VCaP (cell line): Measurements from ENCODE around the gene RAD51B.
A peak's percentile ranks its signal among the peaks of the same experiment; 100 is the strongest.

Experiments used
- H3K27ac ChIP-seq: fragments of 450-650 bp; 2 replicates; pipeline ENCODE4 v1.5.1; 2017
- TF ChIP-seq, protein P1 (sequence below): fragments of 450-650 bp; conservative IDR thresholded peaks from 2 replicates; pipeline ENCODE4 v1.5.1; 2017; ENCODE audit warnings: mild to moderate bottlenecking, moderate library complexity

RAD51B gene

DNA sequence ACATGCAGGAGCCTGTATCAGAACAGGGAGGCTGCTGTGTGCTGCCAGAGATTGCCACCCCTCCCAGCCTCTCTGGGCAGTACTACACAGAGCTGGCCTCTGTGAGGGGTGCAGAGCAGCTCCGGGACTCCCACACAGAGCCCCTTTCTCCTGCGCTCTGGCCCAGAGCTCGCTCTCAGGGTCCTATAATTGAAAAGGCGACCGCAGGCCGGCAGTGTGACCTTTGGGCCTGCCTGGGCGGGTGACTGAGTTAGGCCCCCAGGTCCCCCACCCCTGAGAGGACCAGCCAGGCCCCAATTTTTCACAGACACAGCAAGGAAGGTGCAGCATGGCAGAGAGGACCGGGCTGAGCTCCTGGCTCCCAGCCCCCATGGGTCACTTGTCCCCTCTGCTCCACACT is 836.9 kb downstream of the RAD51B start:
- H3K27ac ChIP-seq, result no peak overlapping the region
- TF ChIP-seq, protein P1, sequence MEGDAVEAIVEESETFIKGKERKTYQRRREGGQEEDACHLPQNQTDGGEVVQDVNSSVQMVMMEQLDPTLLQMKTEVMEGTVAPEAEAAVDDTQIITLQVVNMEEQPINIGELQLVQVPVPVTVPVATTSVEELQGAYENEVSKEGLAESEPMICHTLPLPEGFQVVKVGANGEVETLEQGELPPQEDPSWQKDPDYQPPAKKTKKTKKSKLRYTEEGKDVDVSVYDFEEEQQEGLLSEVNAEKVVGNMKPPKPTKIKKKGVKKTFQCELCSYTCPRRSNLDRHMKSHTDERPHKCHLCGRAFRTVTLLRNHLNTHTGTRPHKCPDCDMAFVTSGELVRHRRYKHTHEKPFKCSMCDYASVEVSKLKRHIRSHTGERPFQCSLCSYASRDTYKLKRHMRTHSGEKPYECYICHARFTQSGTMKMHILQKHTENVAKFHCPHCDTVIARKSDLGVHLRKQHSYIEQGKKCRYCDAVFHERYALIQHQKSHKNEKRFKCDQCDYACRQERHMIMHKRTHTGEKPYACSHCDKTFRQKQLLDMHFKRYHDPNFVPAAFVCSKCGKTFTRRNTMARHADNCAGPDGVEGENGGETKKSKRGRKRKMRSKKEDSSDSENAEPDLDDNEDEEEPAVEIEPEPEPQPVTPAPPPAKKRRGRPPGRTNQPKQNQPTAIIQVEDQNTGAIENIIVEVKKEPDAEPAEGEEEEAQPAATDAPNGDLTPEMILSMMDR, result no peak

DNA sequence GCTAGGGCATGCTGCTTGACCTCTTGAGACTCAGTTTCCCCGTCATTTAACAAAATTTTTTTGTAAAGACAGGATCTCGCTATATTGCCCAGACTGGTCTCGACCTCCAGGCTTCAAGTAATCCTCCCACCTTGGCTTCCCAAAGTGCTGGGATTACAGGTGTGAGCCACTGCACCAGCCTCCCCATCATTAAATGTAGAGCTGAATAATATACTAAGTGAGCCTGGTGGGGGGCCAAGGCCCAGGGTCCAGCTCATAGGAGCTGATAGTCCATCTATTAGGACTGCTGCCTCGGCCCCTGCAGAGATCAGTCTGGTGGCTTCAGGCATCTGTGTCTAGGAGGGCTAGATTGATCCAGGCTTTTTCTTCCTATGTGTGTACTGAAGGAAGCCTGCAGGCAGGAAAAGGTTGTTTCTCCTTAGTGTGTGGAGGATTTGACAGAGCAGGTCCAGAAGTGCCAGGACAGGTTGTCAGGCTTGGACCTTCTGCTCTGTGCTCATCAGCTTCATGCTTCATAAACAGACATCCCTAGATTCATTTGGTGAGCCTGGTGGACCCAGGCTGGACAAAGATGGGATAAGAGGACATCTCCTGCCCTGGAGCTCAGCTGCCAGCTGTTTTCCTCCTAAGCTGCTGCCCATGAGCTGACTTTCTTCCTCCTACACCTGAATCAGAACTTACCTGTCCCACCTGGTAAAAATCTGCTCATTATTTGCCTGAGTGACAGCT is 837.9 kb downstream of the RAD51B start:
- no peak overlapping the region for H3K27ac ChIP-seq
- TF ChIP-seq, protein P1, result no peak

DNA sequence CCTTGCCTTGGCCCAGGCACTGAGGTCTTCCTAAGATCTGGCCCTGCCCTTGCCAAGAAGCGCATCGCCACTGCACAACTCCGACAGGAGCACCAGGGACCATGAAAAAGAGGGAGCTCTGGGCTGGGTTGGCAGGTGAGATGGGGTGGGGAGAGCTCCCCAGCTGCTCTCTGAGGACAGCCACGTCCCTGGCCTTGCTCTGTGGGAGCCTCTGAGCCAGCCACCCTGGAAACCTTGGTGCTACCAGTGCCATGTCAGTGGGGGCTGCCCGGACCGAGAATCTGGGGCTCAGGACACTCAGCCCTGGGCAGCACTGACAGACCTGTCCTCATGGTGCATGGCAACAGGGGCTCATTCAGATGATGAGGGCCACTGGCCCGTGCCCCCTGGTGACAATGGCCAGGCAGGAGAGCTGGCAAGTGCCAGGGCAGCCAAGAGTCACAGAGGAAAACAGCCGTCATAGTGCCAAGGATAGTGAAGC is 838.5 kb downstream of the RAD51B start:
- TF ChIP-seq, protein P1, result no peak
- no peak overlapping the region for H3K27ac ChIP-seq

DNA sequence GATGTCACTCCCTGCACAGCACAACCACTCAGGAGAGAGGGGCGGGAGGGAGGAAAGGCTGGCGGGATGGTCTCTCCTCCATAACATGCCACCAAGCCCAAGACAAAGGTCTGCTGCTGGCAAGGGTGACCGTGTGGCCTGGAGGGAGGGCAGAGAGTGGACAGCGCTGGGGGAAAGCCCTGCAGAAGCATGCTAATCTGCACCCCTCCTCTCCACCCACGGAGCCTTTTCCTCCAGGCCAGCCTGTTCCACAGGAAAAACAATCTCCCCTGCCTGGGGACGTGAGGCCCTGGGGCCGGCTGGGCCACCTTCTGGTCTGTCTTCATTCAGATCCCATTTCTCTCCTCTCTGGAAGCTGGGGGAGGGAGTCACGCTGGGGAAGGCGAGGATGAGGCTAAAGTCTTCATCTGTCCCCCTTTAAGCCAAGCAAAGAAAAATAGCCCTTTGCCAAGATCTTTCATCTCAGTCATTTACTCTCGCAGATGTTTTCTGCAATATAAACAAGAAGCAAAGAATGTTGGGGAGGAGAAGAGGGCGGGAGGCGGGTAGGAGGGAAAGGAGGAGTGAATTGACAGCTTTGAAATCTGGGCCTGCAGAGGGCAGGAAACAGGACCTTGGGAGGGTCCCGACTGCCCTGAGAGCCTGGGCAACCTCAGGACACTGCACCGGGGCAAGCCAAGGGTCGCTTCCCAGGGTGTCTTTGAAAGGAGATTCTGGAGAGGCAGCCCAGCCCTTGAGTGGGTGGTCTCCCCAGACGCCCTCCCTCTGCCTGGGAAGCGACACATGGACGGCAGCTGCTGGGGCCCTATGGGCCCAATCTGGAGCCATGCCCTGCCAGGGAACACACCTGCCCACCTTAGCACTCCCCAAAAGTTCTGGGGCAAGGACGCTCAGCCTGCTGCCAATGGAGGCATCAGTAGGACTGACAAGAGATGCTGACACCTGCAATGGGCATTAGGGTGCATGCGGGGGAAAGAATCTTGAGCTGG is 839.7 kb downstream of the RAD51B start:
- TF ChIP-seq, protein P1, result no peak
- peak overlapping the region; percentile 22; the same call in 1 of the 2 replicates for H3K27ac ChIP-seq

DNA sequence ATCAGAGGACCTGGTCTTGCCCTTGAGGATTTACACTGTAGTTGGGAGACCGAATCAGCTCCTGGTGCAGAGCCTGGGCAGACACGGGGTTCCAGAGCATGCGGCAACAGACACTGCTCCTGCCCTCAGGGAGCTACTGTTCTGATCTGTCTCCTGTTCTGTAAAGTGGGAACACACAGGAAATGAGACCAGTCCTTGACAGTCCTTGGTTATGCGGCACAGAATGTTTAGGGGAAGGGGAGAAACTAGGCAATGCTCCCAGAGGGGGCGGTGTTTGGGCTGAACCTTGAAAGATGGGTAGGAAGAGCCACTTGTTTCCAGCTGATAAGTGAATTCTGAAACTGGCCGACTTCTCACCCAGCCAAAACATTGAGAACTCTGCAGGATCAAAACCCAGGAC is 840.9 kb downstream of the RAD51B start:
- TF ChIP-seq, protein P1, result no peak

DNA sequence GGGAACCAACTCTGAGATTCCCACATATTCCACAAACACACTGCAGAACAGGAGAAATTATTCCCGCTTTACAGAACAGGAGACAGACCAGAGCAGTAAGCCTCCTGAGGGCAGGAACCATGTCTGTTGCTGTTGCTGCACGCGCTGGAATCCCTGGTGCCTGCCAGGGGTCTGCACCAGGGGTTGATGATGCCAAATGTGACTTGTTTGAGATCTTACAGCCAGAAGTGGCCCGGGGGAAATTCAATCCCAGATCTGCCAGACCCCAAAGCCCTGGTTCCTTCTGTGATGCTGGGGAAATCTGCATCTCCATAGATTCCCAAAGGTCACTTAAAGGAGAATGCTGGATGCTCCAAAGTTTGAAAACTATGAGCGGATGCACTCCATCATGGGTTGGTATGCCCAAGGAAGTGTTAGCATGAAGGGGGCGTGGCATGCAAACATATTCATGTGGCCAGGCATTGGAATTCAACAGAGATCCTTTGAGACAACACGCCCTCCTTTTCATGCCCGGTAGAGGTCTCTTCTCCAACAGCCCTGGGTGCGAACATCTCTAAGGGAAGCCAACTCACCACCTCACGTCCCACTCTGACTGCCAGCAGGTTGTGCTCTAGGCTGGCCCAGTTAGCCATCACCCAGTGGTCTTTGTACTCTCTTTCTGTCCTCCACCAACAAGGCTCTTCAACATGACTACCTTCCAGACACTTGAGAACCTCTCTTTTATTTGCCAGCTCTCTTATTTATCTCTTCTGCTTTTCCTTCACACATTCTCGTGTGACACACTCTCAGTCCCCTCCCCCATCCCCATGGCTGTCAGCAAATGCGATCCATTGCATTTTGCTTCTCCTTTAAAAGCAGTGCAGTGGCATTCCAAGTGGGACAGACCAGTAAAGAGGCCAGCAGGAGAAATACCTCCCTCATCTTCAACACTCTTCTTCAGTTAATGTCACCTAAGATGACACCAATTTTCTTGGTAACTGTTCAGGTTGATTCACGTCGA is 841.9 kb downstream of the RAD51B start:
- H3K27ac ChIP-seq, result no peak overlapping the region
- TF ChIP-seq, protein P1, result no peak

More for the DNA sequence above, 840.9 kb downstream of the RAD51B start:
- H3K27ac ChIP-seq, result no peak overlapping the region
